Stimulated activated CD4-positive, alpha-beta T cell treated with anti-CD3 and anti-CD28 coated beads, TNF-alpha, amount 100 ng/mL, for 1 hour (primary cell): ENCODE results near the gene C1orf174.

ENCODE experiments used
- DNase-seq, 3 donors: peaks; one replicate each; pipeline ENCODE4 v3.0.0-alpha.2; 2020; ENCODE audit warnings: low read depth in 3 of 3, low spot score in 1 of 3

The C1orf174 gene

DNA sequence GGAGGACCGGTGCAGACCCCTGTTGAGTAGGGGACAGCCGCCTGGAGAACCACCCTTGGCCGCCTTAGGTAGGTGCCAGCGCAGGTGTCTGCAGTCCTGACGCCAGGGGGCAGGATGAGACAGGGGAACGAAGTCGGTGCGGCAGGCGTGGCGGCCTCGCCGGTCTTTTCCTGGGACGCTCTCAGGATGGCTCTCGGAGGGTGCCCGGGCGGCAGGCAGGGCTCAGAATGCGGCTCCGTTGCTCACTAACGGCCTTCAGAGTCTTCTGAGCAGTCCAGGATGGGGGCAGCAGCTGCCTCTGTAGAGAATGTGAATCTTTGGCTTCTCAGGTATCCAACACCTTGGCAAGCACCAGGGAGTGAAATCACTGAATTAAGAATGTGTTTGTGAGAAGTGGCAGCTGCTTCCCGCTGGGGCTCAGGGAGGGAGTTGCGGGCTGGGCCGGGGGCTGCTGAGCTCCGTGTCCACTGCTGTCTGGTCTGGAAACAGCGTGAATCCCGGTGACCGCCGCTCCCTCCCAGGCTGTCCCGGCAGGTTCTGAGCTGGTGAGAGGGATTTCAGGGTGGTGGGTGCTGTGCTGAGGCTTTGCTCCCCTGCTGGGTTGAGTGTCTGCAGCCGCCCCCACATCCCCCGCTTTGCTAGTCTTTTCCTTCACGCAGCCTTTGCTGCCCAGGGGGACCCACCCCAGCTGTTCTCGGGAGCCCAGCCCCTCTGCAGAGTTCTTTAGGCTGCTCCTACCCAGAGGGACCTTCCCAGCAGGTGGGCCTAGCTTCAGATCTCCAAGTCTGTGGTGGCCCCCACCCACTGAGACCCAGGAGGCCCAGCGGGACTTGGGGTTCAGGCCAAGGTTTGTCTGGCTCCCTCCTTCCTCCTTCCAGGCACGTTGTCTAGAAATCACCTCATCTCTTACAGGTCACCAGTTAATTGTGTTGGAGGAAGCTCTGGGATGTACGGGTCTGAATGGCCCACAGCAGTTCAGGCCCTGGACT, 11.1 kb upstream of the C1orf174 start:
- DNase-seq, result peak; percentile 26 to 72 (median 57)

DNA sequence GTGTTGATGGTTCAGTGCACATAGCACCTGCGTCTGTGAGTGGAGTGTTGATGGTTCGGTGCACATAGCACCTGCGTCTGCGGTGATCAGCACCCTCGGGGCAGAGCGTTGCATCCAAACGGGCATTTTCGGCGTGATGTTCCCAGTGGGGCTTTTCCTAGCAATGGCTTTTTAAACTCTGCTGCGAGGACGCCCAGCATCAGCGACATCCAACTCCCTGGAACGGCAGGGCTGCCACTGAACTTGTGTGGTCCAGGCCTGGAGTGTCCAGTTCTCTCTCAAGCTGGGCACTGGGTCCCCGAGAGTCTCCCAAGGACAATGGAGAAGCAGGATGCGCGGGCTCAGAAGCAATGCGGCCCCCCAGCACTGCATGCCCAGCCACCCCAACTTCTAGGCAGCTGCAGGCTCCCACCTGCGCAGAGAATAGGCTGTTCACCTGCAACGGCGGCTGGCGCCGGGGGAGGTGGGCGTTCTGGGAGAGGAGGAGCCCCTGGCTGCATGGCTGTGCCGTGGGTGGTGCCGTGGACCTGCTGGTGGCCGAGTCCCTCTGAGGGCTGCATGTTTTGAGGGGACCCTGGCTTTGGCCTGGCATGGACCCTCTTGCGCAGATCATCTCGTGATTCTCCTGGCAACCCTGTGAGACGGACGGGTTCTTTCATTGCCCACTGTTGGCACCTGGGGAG, 10.1 kb upstream of the C1orf174 start:
- DNase-seq, result no peak

DNA sequence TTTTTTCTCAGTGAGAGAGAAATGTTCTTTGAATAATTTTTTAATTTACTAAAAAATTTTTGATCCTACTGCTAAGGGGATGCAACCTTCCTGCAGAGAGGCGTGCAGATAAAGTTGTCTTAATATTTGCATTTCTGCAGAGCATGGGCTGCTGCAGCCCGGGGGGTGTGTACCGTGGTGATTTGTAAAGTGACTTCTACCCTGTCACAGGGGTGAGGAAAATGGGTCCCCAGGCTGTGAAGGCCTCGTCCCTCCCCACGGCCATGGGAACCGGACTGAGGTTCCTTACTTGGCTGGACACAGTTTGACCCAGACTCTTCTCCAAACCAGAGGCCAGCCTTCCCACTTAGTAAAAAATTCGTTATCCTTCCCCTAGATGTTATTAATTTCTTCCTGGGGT, 9.5 kb upstream of the C1orf174 start:
- DNase-seq, result no peak

DNA sequence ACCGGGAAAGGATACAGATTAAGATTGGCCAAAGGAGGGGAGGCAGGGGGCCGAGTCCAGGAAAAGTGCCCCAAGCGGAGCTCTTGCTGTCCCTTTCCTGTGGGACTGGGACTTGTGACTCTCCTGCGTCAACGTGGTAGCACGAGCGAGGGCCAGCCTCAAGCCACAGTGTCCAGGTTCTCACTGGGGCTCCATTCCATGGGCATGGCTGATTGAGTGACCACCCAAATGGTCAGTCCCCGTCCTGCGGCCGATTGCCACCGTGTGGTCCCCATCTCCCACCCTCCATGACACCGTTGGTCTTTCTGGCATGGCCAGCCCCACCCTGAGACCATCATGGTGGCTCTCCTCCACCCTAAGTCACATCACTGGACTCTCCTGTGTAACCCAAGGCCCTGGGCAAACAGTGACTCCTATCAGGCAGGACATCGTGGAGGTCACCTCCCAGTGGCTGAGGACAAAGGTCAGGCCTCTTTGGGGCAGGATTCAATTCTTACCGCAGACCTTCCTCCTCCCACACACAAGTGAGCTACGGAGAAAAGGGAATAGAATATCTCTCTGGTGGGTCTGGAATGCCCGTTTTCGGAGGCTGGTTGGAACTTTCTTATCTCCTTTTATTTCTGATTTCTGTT, 8.9 kb upstream of the C1orf174 start:
- no peak for DNase-seq

DNA sequence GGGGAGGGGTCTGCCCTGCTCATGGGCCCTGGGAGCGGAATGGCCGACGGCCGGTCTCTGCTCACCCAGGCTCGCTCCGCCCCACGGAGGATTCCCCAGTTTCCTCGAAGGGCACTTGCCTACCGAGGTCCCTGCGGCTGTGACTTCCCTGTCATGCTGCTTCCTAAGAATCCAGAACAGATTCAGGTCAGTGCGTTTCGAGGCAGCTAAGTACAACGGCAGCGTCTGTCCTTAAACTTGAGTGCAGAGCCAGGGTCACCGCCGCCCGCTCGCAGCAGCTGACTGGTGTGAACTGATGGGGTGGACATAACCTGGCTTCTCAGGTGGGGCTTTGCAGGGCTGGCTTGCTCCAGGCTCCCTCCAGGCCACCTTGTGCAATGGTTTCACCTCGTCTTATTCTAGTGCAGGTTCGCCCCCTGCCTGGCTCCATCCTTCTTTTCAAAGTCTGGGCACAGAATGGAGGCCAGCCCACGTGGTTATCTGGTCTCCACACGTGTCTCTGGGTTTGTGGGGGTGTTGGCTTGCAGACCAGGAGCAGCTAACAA, 7.6 kb upstream of the C1orf174 start:
- DNase-seq, result no peak

DNA sequence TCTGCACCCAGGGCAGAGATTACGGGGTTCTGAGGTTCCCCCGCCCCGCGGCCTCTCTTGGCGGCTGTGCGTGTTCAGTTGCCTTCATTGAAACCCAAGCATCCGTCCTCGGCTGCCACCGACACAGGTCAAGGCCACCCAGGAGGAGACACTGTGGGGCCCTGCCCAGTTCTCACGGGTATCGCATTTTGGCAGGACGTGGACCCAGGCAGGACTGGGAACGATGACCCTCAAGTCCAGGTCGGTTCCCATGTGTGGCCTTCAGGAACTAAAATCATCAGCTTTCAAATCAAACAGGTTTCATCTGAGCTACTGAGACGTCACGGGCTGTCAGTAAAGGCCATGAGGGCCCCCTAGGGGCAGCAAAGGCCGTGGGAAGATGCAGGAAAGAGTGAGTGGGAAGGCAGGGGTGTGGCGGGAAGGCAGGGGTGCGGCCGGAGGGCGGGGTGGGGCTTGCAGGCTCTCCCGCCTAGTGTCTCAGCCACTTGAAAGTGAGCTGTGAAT, 7.0 kb upstream of the C1orf174 start:
- DNase-seq, result no peak

DNA sequence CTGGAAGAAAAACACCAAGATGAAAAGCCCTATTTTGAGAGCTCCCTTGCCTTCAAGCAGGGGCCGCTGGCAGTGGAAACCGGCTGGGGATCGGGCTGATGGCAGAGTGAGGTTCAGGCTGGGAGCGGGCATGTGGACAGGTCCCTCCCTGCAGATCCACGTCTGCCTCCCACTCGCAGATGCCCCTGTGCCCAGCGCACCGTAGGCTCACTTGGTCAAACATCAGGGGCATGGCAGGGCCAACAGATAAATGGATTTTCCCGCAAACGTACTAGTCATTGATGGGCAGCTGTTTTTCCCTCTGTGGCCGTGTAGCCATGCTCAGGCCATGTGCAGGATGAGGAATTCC, 6.6 kb upstream of the C1orf174 start:
- DNase-seq, result no peak

DNA sequence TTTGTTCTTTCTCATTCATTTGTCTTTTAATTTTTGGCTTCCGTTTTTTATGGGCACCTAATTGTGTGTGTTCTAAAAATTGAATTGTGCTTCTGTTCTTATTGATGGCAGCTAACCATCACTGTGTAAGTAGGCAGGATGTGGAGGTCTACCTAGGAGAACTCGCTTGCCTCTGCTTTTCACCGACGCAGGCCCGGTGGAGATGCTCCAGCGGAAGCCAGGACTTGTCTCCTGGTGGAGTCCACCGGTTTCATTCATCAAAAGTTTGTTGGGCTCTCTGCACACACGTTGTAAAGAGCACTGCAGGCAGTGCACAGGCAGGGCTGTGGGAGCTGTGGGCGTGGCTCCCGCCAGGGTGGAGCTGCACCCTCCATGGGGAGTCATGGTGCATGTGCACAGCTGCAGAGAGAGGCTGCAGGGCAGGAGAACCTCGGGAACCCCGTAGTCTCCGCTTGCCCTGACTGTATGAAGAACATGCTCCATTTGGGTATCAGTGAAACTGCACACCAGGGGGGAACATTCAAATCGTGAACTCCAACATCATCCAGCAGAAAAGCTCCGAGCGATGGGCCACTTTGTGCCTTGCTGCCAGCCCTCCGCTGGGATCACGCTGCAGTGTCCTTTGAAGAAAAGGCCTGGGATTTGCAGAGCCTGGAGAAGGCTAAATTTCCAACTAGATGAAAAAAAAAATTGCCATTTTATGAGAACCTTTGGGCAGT, 6.0 kb upstream of the C1orf174 start:
- DNase-seq, result no peak

DNA sequence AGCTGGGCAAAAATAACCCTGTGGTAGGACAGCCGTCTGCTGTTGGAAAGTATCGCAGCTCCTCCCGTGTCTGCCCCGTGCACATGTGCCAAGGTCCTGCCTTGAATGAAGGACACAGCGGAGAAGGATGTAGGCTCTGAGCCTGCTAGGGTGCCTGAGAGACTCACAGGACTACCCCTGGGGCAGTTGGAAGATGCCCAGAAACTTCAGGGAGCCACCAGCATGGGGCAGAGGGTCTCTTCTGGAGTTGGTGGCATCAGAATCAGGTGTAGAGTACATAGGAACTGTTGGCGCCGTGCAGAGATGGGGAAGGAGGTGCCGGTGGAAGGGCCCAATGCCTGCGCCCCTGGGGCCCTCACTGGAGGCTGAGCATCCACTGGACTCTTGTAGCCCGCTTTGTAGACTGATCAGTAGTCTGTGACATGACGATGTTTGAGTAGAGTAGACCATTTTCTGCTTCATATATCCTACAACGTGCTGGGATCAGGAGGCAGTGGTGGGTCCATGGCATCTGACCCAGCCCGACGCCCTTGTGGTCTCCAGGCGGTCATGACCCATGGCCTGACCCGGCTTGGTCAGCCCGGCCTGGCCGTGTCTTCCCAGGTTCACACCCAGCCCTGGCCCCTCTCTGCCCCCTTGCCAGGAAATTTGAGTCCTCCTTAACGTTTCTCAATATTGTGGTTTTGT, 5.3 kb upstream of the C1orf174 start:
- DNase-seq, result no peak

DNA sequence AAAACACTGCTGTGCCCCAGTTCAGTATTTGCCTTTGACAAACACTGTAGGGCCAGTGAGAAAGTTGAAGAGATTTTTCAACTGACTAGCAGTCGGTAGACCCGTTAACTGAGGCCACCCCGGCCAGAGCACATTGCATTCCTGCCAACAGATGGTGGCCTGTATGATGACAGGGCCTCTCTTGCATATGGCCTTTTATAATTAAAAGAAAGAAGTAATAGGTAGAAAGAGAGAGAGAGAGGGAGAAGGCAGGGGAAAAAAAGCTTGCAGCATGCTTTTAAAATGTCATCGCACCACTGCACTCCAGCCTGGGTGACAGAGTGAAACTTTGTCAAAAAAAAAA, 4.7 kb upstream of the C1orf174 start:
- DNase-seq, result no peak

DNA sequence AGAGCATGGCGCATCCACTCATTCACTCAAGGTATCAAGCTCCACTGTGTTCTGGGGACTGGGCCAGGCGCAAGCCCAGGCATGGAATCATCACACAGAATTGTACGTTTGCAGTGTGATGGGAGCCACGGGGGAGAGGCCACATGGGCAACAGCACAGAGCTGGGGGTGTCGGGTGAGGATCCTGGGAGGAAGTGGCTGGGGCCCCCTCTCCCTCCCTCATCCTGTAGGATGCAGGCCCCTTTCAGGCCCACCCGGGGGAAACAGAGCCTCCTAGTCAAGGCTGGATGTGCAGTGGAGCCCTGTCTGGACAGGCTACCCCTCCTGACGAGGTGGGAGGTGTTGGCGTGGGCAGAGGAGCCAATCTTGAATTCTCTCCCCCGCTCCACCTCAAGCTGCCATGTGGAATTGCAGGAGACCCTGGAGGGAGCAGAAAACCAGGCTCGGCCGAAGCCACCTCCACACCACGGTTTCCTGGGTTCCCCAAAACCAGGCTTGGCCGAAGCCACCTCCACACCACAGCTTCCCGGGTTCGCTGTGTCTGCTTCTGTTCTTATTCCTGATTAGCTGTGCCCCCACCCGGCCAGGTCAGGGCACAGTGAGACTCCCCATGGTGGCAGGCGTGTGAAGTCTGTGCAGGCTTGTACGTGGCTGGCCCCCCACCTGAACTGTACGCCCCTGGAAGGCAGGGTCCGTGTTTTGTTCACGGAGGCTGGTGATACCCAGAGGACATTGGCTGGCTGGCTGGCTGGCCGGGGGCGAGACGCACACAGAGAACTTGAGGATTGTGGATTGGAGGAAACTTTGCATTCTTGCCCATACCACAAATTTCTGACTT, 4.2 kb upstream of the C1orf174 start:
- no peak for DNase-seq

DNA sequence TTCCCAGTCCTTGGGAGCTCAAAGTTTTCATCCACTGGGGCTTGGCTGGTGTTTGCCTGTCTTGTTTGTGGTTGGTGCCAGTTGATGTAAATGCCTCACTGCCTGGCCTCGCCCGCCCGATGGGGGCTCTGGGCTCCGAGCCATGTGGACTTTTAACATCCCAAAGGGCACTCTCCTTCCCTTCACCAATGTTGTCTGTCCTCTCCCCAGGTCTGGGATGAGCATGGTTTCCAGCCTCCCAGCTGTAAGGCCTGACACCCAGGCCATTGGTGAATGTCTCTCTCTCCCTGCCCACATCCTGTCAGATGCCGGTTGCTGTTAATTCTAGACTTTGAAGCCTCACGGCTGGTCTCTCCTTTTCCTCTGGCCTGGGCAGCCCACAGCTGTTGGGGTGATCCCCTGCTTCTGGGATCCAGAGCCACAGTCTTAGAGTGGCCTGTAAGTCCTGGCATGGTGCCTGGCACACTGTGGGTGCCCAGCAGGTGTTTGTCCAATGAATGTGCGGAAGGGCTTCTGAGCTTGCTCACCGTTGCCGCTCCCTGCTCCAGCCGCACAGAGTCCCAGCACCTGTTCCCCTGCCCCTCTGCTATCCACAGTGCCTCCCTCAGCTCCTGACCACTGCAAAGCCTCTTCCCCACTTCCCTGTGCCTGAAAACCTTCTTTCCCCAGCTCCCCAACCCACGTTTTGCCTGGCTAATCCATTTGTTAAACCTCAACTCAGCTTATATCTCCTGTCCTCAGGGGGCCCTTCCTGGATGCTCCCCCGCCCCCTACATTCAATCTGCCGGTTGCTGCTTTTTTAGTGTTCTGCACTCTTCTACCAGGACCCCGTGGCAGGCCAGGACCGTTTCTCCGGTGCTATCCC, 3.3 kb upstream of the C1orf174 start:
- no peak for DNase-seq

DNA sequence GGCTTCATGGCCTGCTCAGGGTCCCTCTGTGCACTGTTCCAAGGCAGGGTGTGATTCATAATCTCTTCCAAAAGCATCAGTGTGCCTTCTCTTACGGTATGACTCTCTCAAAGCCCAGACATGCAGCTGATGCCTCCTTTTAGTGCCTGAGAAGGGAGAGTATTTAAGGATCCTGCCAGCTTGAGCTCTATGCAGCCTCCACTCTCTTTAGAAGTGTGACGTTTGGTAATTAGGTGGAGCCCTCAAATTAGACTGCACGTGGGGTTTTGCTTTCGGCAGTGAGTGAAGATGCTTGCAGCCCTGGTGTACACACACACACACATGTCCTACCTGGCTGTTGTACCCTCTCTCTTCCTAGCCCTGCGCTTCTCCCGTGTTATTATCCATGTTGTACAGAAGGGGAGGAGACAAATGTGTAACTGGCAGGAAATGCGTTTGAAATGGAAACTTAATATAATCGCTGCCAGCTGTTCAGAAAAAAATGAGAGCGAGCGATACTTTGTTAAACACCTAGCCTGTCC, 2.6 kb upstream of the C1orf174 start:
- DNase-seq, result no peak

DNA sequence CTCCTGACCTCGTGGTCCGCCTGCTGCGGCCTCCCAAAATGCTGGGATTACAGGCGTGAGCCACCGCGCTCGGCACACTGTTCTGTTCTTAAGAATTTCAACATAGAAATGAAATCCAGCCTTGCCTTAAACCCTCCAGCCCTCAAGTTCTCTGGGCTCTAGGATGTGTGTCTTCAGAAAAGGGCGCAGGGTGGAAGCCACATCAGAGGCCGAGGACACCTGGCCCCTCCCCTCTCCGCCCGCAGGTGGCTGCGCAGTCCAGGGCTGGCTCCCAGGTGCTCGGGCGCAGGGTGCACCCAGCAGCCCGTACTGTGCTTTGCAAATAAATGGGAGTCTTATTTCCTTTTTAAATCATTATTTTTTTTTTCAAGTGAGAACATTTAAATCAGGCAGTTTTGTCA, 2.0 kb upstream of the C1orf174 start:
- DNase-seq, result no peak

DNA sequence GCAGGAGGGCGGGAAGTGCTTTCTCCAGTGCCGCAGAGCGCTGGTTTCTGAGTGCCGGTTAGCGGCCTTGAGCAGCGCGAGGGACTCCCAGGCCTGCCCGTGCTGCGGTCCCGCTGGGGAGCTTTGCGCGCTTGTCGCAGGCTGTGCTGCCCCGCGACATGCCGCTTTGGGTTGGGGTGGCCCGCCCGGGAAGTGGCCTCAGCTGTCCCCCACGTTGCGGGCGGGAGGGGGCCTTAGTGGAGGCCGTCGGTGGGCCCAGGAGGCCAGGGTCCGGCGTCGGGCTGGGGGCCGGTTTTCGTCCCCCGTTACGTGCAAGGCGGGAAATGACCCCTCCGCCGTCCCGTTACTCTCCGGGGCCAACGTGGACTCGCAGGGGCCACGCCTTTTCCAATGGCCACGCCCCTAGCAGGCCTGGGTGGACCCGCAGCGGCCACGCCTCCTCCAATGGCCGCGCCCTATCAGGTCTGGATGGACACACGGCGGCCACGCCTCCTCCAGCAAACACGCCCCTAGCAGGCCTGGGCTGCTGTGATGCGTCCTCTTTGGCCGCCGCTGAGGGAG, 977 bp upstream of the C1orf174 start:
- peak; percentile 33 to 77 (median 38) for DNase-seq

DNA sequence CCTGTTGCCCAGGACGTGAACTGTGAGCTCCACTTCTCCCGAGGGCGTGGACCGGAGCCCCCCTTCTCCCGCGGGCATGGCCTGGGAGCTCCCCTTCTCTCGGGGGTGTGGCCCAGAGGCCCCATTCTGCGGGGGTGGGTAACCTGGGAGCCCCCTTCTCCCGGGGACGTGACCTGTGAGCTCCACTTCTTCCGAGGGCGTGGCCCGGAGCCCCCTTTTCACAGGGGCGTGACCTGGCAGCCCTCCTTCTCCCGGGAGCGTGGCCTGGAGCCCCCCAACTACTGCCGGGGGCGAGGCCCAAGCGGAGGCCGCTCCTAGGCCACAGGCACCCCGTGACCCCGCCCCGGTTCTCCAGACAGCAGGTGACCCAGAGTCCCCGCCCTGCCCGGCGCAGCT, 320 bp downstream of the C1orf174 start:
- no peak for DNase-seq

DNA sequence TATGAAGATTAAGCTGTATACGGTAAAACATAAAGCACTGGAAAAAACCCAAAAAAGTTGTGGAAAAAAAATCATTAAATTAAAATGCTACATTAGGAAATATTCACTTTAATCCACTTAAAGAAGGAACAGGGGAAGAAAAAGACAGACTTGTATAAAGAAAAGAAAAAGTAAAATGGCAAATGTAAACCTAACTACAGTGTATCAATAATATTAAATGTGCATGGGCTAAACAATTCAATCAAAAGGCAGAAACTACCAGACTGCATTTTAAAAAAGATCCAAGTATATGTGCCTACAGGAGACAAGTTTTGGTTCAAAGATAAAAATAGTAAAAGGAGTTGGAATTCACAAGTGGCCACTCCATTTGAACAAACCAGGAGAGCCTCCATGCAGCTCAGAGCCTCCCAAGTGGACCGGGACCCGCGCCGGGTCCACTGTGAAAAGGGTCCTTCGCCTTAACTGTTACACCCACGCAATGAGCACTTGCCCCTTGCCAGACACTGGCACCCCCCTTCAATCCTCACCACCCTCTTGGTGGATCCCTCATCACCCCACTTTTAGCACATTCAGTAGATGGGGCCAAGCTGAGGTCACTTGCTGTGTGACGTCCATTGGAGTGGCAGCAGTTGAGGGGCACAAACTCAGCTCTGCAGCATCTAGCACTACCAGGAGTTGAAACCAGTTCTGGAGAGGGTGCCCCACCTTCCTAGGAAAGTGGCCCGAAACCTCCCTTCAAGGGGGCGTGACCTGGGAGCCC, 898 bp downstream of the C1orf174 start:
- no peak for DNase-seq

DNA sequence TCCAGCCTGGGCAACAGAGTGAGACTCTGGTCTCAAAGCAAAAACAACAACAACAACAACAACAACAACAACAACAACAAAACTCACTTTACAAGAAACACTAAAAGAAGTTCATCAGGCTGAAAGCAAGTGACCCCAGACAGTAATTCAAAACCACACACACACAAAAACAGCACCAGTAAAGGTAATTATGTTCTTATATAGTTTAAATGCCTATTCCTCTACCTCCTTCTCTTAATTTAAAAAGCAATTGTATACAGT, 1.7 kb downstream of the C1orf174 start:
- DNase-seq, result no peak
